Neuronal stem cell (in vitro differentiated cells): ENCODE results near the gene PRSS21.
A peak's percentile ranks its signal among the peaks of the same experiment; 100 is the strongest.

Experiments
- DNase-seq: peaks from one replicate; pipeline ENCODE4 v3.0.0-alpha.2; 2013; ENCODE audit warnings: low spot score
- H2AFZ ChIP-seq: one replicate; pipeline ENCODE4 v1.6.1; 2013; ENCODE audit warnings: mild to moderate bottlenecking, low read length, inconsistent platforms
- H2AK5ac ChIP-seq: 2 replicates; pipeline ENCODE4 v1.6.1; 2013; ENCODE audit warnings: low read depth, mild to moderate bottlenecking, inconsistent platforms, low read length, moderate library complexity, mixed read lengths
- H2BK120ac ChIP-seq: 2 replicates; pipeline ENCODE4 v1.6.1; 2013; ENCODE audit warnings: low read depth, mild to moderate bottlenecking, inconsistent platforms, low read length, moderate library complexity, mixed read lengths
- H2BK12ac ChIP-seq: one replicate; pipeline ENCODE4 v1.6.1; 2013; ENCODE audit warnings: low read length, inconsistent platforms
- H2BK15ac ChIP-seq: 2 replicates; pipeline ENCODE4 v1.6.1; 2013; ENCODE audit warnings: mild to moderate bottlenecking, low read length, inconsistent platforms, mixed read lengths
- H2BK5ac ChIP-seq: one replicate; pipeline ENCODE4 v1.6.1; 2013; ENCODE audit warnings: inconsistent platforms, mild to moderate bottlenecking, low read length, moderate library complexity
- H3K14ac ChIP-seq: one replicate; pipeline ENCODE4 v1.6.1; 2013; ENCODE audit warnings: low read length, inconsistent platforms
- H3K18ac ChIP-seq: 2 replicates; pipeline ENCODE4 v1.6.1; 2013; ENCODE audit warnings: low read length, inconsistent platforms
- H3K23ac ChIP-seq: 2 replicates; pipeline ENCODE4 v1.6.1; 2013; ENCODE audit warnings: low read depth, mild to moderate bottlenecking, mixed read lengths, low read length, inconsistent platforms; ENCODE audit not compliant: poor library complexity
- H3K27ac ChIP-seq: replicated peaks from 3 replicates; pipeline ENCODE4 v1.5.1; 2013; ENCODE audit warnings: low read length, inconsistent platforms
- H3K27me3 ChIP-seq, 3 experiments: 2 replicates each; pipeline ENCODE4 v1.6.1; 2013; ENCODE audit warnings: low read length in 3 of 3, mild to moderate bottlenecking in 2 of 3, inconsistent platforms in 1 of 3, low read depth in 1 of 3, mixed read lengths in 1 of 3, moderate library complexity in 1 of 3; ENCODE audit not compliant: control insufficient read depth in 3 of 3, insufficient read depth in 3 of 3
- H3K36me3 ChIP-seq, 2 donors: replicated peaks in 1 of 2; 2 replicates each; pipeline ENCODE4 v1.6.1; 2013; ENCODE audit warnings: low read length in 2 of 2; ENCODE audit not compliant: control insufficient read depth in 2 of 2, insufficient read depth in 2 of 2
- H3K4ac ChIP-seq: 2 replicates; pipeline ENCODE4 v1.6.1; 2013; ENCODE audit warnings: inconsistent platforms, mild to moderate bottlenecking, low read length, moderate library complexity
- H3K4me1 ChIP-seq, 2 donors: 1 replicate in 1 of 2; 2 replicates in 1 of 2; pipeline ENCODE4 v1.6.1; 2013; ENCODE audit warnings: low read length in 2 of 2, low read depth in 1 of 2; ENCODE audit not compliant: control insufficient read depth in 2 of 2, insufficient read depth in 1 of 2
- H3K4me2 ChIP-seq: one replicate; pipeline ENCODE4 v1.6.1; 2013; ENCODE audit warnings: mild to moderate bottlenecking, low read length, inconsistent platforms; ENCODE audit not compliant: insufficient read depth, poor library complexity, severe bottlenecking
- H3K4me3 ChIP-seq, 2 donors: 2 replicates each; pipeline ENCODE4 v1.5.1; 2013; ENCODE audit warnings: low read length in 2 of 2, mild to moderate bottlenecking in 2 of 2, inconsistent platforms in 1 of 2, moderate library complexity in 1 of 2
- H3K79me1 ChIP-seq: one replicate; pipeline ENCODE4 v1.6.1; 2013; ENCODE audit warnings: low read depth, mild to moderate bottlenecking, inconsistent platforms, low read length, moderate library complexity
- H3K9ac ChIP-seq: one replicate; pipeline ENCODE4 v1.6.1; 2013; ENCODE audit warnings: mild to moderate bottlenecking, low read depth, low read length, inconsistent platforms; ENCODE audit not compliant: poor library complexity
- H3K9me3 ChIP-seq, 2 donors: replicated peaks in 1 of 2; 2 replicates each; pipeline versions ENCODE3 to v1.6.1; 2013; ENCODE audit warnings: low read length in 2 of 2, mild to moderate bottlenecking in 2 of 2, inconsistent platforms in 1 of 2, low read depth in 1 of 2, mixed read lengths in 1 of 2, moderate library complexity in 1 of 2; ENCODE audit not compliant: control insufficient read depth in 2 of 2, insufficient read depth in 1 of 2
- H4K8ac ChIP-seq: one replicate; pipeline ENCODE4 v1.6.1; 2013; ENCODE audit warnings: low read depth, mild to moderate bottlenecking, inconsistent platforms, low read length, moderate library complexity
- H4K91ac ChIP-seq: one replicate; pipeline ENCODE4 v1.6.1; 2013; ENCODE audit warnings: low read length, low read depth, mild to moderate bottlenecking, inconsistent platforms; ENCODE audit not compliant: poor library complexity
- WGBS, 2 donors: extraction: QIAGEN DNeasy Blood & Tissue Kit; methylation state at CpG; one replicate each; pipeline ENCODE4 v1.1.7; 2013; ENCODE audit warnings: missing lambda C conversion rate in 2 of 2, mixed read lengths in 1 of 2; ENCODE audit not compliant: insufficient read length in 2 of 2, insufficient replicate concordance in 1 of 2; ENCODE audit errors: extremely low coverage in 2 of 2; 5-methylcytosine and 5-hydroxymethylcytosine counted together

The PRSS21 gene

DNA sequence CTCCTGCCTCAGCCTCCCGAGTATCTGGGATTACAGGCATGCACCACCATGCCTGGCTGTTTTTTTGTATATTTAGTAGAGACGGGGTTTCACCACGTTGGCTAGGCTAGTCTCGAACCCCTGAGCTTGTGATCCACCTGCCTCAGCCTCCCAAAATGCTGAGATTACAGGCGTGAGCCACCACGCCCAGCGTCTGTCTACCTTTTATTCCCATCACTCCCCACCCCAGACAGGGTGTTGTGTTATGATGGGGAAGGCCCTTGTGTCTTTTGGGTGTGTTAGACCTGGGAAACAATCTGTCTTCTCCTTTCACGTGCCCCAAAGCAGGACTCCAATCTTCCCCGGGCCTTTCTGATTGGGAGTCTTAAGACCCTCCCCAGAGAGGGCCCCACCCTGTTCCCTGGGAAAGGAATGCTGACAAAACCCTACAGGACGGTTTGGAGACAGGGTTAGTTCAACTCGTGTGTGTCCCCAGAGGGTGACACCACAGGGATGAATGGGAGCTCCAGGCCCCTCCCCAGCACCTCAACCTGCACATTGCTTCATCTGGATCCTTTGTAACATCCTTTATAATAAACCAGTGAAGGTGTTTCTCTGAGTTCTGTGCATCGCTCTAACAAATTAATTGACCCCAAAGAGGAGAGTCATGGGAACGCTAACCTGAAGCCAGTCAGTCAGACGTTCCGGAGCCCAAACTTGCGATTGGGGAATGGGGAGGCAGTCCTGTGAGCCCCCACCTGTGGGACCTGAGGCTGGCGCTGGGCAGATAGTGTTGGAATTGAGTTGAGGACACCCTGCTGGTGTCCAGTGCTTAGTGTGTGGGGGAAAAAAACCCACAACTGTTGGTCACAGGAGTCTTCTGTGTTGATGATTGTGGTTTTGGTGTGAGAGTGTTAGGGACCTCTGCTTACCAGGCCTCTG lies 36.8 kb upstream of the PRSS21 start:
- Histone ChIP-seq H2BK15ac (no peak overlapping the region), H3K4me3 (no peak overlapping the region), H2AK5ac (no peak overlapping the region), H3K4me2 (no peak overlapping the region), H4K8ac (no peak overlapping the region), H3K9ac (no peak overlapping the region), H3K9me3 (no peaks in the 10 kb centered on the region), H3K4ac (no peak overlapping the region), H3K27ac (no peak overlapping the region), H3K23ac (no peak overlapping the region), H2BK120ac (no peak overlapping the region), H3K4me1 (peaks cover 8 to 11% of the 10 kb centered on the region in 2 donors), H2AFZ (no peak overlapping the region), H3K18ac (no peak overlapping the region), H2BK12ac (no peak overlapping the region), H3K14ac (no peak overlapping the region), H4K91ac (no peak overlapping the region), H3K36me3 (peaks cover 2 to 15% of the 10 kb centered on the region in 2 donors), H3K79me1 (peaks cover 13% of the 10 kb centered on the region), H2BK5ac (no peak overlapping the region), H3K27me3 (peaks cover 0 to 8% (median 0%) of the 10 kb centered on the region in 3 experiments)
- whole genome bisulfite sequencing, 2 donors: no CpG with 5 or more reads among the region's 17 CpGs
- no peak for DNase-seq

DNA sequence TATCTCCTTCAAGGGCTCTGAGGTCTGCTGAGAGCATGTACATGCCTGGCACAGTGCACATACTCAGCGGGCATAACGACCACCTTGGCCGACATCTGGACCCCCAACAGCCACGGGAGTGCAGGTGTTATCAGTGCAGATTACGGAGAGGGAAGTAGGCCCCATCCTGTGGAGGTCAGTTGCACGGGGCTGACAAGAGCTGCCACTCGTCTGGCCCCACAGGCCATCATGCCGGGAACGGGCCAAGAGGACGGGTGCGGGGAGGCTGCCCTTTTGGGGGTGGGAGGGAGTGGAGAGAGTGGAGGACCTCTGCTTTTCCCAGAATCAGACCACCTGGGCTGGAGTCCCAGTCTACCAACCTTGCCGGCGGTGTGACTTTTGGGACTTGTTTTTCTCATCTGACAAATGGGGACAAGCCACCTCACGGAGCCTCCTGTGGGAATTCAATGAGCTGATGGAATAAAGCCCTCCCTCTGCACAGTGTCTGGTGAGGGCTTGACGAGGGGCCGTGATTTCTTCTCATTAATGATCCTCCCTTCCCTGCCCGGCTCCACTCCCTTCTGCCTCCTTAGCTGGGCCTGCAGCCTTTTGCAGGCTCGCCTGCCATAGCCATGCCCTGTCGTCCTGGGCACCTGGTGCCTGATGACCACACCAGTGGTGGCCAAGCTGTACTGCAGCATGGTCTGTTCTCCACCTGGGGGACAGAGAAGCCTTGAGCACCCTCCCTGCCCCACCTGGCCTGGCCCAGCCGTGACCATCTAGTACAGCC lies 34.3 kb upstream of the PRSS21 start:
- DNase-seq: no peak
- WGBS, 2 donors: no CpG with 5 or more reads among the region's 20 CpGs
- H2AFZ ChIP-seq: no peak overlapping the region
- peak overlapping the region; percentile 2 for H2BK12ac ChIP-seq
- no peak overlapping the region for H2BK15ac ChIP-seq
- peaks cover 7% of the 10 kb centered on the region for H3K79me1 ChIP-seq
- H3K4me2 ChIP-seq: no peak overlapping the region
- peaks cover 0 to 8% of the 10 kb centered on the region in 2 donors for H3K36me3 ChIP-seq
- no peaks in the 10 kb centered on the region for H3K9me3 ChIP-seq
- peaks cover 8 to 9% of the 10 kb centered on the region in 2 donors for H3K4me1 ChIP-seq
- peak overlapping the region; percentile 79 for H3K9ac ChIP-seq
- H2AK5ac ChIP-seq: peak overlapping the region; percentile 53
- H4K91ac ChIP-seq: peak overlapping the region; percentile 34
- no peak overlapping the region for H4K8ac ChIP-seq
- H3K18ac ChIP-seq: peak overlapping the region; percentile 67
- no peak overlapping the region for H3K27ac ChIP-seq
- peaks cover 0 to 8% (median 0%) of the 10 kb centered on the region in 3 experiments for H3K27me3 ChIP-seq
- H3K23ac ChIP-seq: no peak overlapping the region
- no peak overlapping the region for H2BK120ac ChIP-seq
- no peak overlapping the region for H3K4me3 ChIP-seq
- H2BK5ac ChIP-seq: peak overlapping the region; percentile 10
- H3K4ac ChIP-seq: peak overlapping the region; percentile 68
- peak overlapping the region; percentile 31 for H3K14ac ChIP-seq

DNA sequence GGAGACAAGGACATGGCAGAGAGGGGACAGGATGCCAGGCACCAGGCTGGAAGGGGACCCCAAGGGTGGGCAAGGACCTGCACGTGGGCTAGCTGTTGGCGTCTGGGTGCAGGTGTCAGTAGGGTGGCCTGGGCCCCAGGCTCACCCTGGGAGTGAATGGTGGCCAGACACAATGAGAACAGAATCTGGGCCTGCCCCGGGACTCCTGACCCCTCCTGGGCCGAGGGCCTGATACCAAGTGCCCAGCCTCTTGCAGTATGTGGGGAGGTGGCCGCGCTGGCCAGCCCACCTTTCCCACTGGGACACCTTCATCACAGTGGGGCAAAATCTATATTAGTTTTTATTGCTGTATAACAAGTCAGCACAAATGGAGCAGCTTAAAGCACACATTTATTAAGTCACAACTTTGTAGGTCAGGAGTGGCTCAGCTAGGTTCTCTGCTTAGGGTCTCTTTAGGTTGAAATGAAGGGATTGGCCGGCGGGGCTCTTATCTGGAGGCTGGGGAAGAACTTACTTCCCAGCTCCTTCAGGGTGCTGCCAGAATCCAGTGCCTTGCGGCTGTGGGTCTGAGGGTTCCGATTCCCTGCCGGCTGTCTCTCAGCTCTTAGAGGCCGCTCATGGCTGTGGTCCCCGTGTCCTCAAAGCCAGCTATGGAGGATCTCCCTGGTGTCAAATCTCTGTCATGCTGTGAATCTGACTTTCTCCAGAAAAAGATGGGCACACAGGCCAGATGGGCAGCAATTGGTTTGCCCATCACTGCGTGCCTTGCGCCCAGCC lies 33.3 kb upstream of the PRSS21 start:
- Histone ChIP-seq H3K4me3 (no peak overlapping the region), H3K79me1 (no peaks in the 10 kb centered on the region), H4K91ac (no peak overlapping the region), H3K18ac (no peak overlapping the region), H3K9ac (no peak overlapping the region), H3K27ac (no peak overlapping the region), H3K36me3 (peaks cover 0 to 3% of the 10 kb centered on the region in 2 donors), H3K14ac (no peak overlapping the region), H2BK120ac (no peak overlapping the region), H2AK5ac (peak overlapping the region; percentile 90), H2BK5ac (peak overlapping the region; percentile 10), H3K4me2 (no peak overlapping the region), H3K27me3 (peaks cover 0 to 8% (median 0%) of the 10 kb centered on the region in 3 experiments), H3K9me3 (no peaks in the 10 kb centered on the region), H3K4ac (no peak overlapping the region), H3K4me1 (peaks cover 4 to 8% of the 10 kb centered on the region in 2 donors), H2BK12ac (no peak overlapping the region), H4K8ac (no peak overlapping the region), H2BK15ac (peak overlapping the region; percentile 89), H3K23ac (no peak overlapping the region), H2AFZ (no peak overlapping the region)
- no peak for DNase-seq
- no CpG with 5 or more reads among the region's 15 CpGs for WGBS, 2 donors
